IMR-90 (cell line): ENCODE results near the gene ARHGAP15. TPM values are rescaled to one million over a fixed set of nuclear protein-coding genes. Genes with fewer than 3 reads are reported as not detected.

Source experiments
- ATAC-seq: fragments of 200-7000 bp; cut with Tn5 transposase; 2 replicates; pipeline ENCODE4 v1.9.1; 2020; ENCODE audit warnings: low read depth, mild to moderate bottlenecking, moderate library complexity
- BruUV-seq: library from RNA; stranded (reverse); fragments of 400-500 nt; replicated peaks from 2 replicates; lab custom pipeline; 2021; lab: Mats Ljungman, UMichigan
- CTCF ChIA-PET: fragments of 300-600 bp; formaldehyde crosslinking; extraction: SDS; loops from one replicate; lab custom pipeline; 2021; ENCODE audit warnings: antibody characterized with exemption; lab: Yijun Ruan, JAX
- POLR2A ChIA-PET: fragments of 300-600 bp; sonication (Branson Sonifier 250); formaldehyde crosslinking; loops from one replicate; lab custom pipeline; 2022; ENCODE audit warnings: antibody characterized with exemption; ENCODE audit not compliant: unreplicated experiment; lab: Charles Lee
- DNase-seq: peaks from one replicate; pipeline ENCODE4 v3.0.0; 2013
- H2AFZ ChIP-seq: replicated peaks from 2 replicates; pipeline ENCODE3; 2013; ENCODE audit warnings: low read length, mild to moderate bottlenecking; ENCODE audit not compliant: poor library complexity
- H2AK5ac ChIP-seq: 2 replicates; pipeline ENCODE4 v1.6.1; 2013; ENCODE audit warnings: low read depth, low read length, inconsistent platforms
- H2AK9ac ChIP-seq: replicated peaks from 2 replicates; pipeline ENCODE3; 2013; ENCODE audit warnings: mild to moderate bottlenecking, low read depth, low read length, moderate library complexity; ENCODE audit not compliant: poor library complexity
- H2BK120ac ChIP-seq: 2 replicates; pipeline ENCODE4 v1.6.1; 2013; ENCODE audit warnings: low read depth, low read length, inconsistent platforms
- H2BK15ac ChIP-seq: 3 replicates; pipeline ENCODE4 v1.6.1; 2013; ENCODE audit warnings: low read depth, low read length, inconsistent platforms
- H2BK20ac ChIP-seq: 2 replicates; pipeline ENCODE4 v1.6.1; 2013; ENCODE audit warnings: low read depth, mild to moderate bottlenecking, inconsistent platforms, low read length, moderate library complexity
- H2BK5ac ChIP-seq: 2 replicates; pipeline ENCODE4 v1.6.1; 2013; ENCODE audit warnings: mild to moderate bottlenecking, low read depth, low read length, inconsistent platforms; ENCODE audit not compliant: poor library complexity, severe bottlenecking
- H3K14ac ChIP-seq: replicated peaks from 2 replicates; pipeline ENCODE4 v1.6.1; 2013; ENCODE audit warnings: low read depth, low read length, inconsistent platforms
- H3K18ac ChIP-seq: 2 replicates; pipeline ENCODE4 v1.6.1; 2013; ENCODE audit warnings: low read depth, low read length, control low read depth
- H3K23ac ChIP-seq: 2 replicates; pipeline ENCODE4 v1.6.1; 2013; ENCODE audit warnings: low read depth, low read length, inconsistent platforms
- H3K27ac ChIP-seq: 2 replicates; pipeline ENCODE4 v1.5.1; 2013; ENCODE audit warnings: mild to moderate bottlenecking, control low read depth, low read length; ENCODE audit not compliant: insufficient read depth
- H3K27me3 ChIP-seq: 2 replicates; pipeline ENCODE4 v1.6.1; 2013; ENCODE audit warnings: low read length; ENCODE audit not compliant: control insufficient read depth, insufficient read depth
- H3K36me3 ChIP-seq: 2 replicates; pipeline ENCODE4 v1.6.1; 2013; ENCODE audit warnings: low read length, mixed read lengths; ENCODE audit not compliant: control insufficient read depth, insufficient read depth
- H3K4ac ChIP-seq: 2 replicates; pipeline ENCODE4 v1.6.1; 2013; ENCODE audit warnings: low read depth, low read length, inconsistent platforms
- H3K4me1 ChIP-seq: 2 replicates; pipeline ENCODE4 v1.6.1; 2013; ENCODE audit warnings: low read length, mixed read lengths; ENCODE audit not compliant: control insufficient read depth, insufficient read depth
- H3K4me2 ChIP-seq: 2 replicates; pipeline ENCODE4 v1.6.1; 2013; ENCODE audit warnings: low read depth, mild to moderate bottlenecking, control low read depth, low read length, moderate library complexity
- H3K4me3 ChIP-seq: 2 replicates; pipeline ENCODE4 v1.5.1; 2013; ENCODE audit warnings: low read depth, mild to moderate bottlenecking, control low read depth, low read length, moderate library complexity; ENCODE audit not compliant: insufficient read depth
- H3K56ac ChIP-seq: 2 replicates; pipeline ENCODE4 v1.6.1; 2013; ENCODE audit warnings: low read length, inconsistent platforms; ENCODE audit not compliant: insufficient read depth; ENCODE audit errors: extremely low read depth
- H3K79me1 ChIP-seq, 2 experiments: 2 replicates each; pipeline ENCODE4 v1.6.1; 2013; ENCODE audit warnings: low read length in 2 of 2, inconsistent platforms in 1 of 2, low read depth in 1 of 2
- H3K9ac ChIP-seq: 2 replicates; pipeline ENCODE4 v1.6.1; 2013; ENCODE audit warnings: low read depth, low read length, control low read depth
- H3K9me1 ChIP-seq: 2 replicates; pipeline ENCODE4 v1.6.1; 2013; ENCODE audit warnings: low read length, inconsistent platforms; ENCODE audit not compliant: insufficient read depth
- H3K9me3 ChIP-seq: 2 replicates; pipeline ENCODE4 v1.6.1; 2013; ENCODE audit warnings: low read length; ENCODE audit not compliant: control insufficient read depth, insufficient read depth
- H4K20me1 ChIP-seq: 2 replicates; pipeline ENCODE4 v1.6.1; 2013; ENCODE audit warnings: low read length, inconsistent platforms; ENCODE audit not compliant: insufficient read depth
- H4K5ac ChIP-seq: 2 replicates; pipeline ENCODE4 v1.6.1; 2013; ENCODE audit warnings: mild to moderate bottlenecking, low read depth, low read length, control low read depth
- H4K8ac ChIP-seq, 2 experiments: 2 replicates each; pipeline ENCODE4 v1.6.1; 2013; ENCODE audit warnings: low read depth in 2 of 2, low read length in 2 of 2, control low read depth in 1 of 2, inconsistent platforms in 1 of 2
- H4K91ac ChIP-seq: 2 replicates; pipeline ENCODE4 v1.6.1; 2013; ENCODE audit warnings: low read depth, low read length, inconsistent platforms; ENCODE audit not compliant: insufficient read depth
- BHLHE40 ChIP-seq: fragments of 150-350 bp; IDR thresholded peaks from 2 replicates; pipeline ENCODE4 v1.6.1; 2016; ENCODE audit warnings: mild to moderate bottlenecking, low read depth, low read length
- CEBPB ChIP-seq: IDR thresholded peaks from 2 replicates; pipeline ENCODE4 v1.6.1; 2012; ENCODE audit warnings: low read depth, low read length, improper control_type of control experiment
- CHD1 ChIP-seq: IDR thresholded peaks from 2 replicates; pipeline ENCODE4 v1.6.1; 2012; ENCODE audit warnings: low read depth, low read length, improper control_type of control experiment
- CTCF ChIP-seq: conservative IDR thresholded peaks from 2 replicates; pipeline ENCODE4 v1.5.1; 2012; ENCODE audit warnings: mild to moderate bottlenecking, low read depth, low read length, improper control_type of control experiment
- MAZ ChIP-seq: IDR thresholded peaks from 2 replicates; pipeline ENCODE4 v1.6.1; 2012; ENCODE audit warnings: low read depth, mild to moderate bottlenecking, low read length, improper control_type of control experiment, moderate library complexity, borderline replicate concordance
- MXI1 ChIP-seq: IDR thresholded peaks from 2 replicates; pipeline ENCODE4 v1.6.1; 2012; ENCODE audit warnings: low read depth, mild to moderate bottlenecking, low read length, moderate library complexity, borderline replicate concordance
- POLR2A ChIP-seq: IDR thresholded peaks from 2 replicates; pipeline ENCODE4 v1.6.1; 2012; ENCODE audit warnings: mild to moderate bottlenecking, low read depth, low read length
- RCOR1 ChIP-seq: IDR thresholded peaks from 2 replicates; pipeline ENCODE4 v1.6.1; 2012; ENCODE audit warnings: mild to moderate bottlenecking, low read length, improper control_type of control experiment; ENCODE audit not compliant: insufficient replicate concordance
- RFX5 ChIP-seq: IDR thresholded peaks from 2 replicates; pipeline ENCODE4 v1.8.0; 2012; ENCODE audit warnings: low read depth, mild to moderate bottlenecking, low read length, moderate library complexity
- SMC3 ChIP-seq: fragments of 150-350 bp; IDR thresholded peaks from 2 replicates; pipeline ENCODE4 v1.6.1; 2016; ENCODE audit warnings: low read depth, mild to moderate bottlenecking, antibody characterized with exemption, low read length, moderate library complexity
- WGBS, 2 experiments: methylation state at CpG; one replicate each; pipeline versions ENCODE4 v1.1.5 to v1.1.7; 2013; ENCODE audit warnings: missing lambda C conversion rate in 2 of 2; ENCODE audit not compliant: insufficient read length in 1 of 2; ENCODE audit errors: extremely low coverage in 2 of 2; 5-methylcytosine and 5-hydroxymethylcytosine counted together
- dilution Hi-C: fragments of 300-500 bp; cut with HindIII; formaldehyde crosslinking; loops from one replicate; pipeline ENCODE4 v1.14.3; 2018; ENCODE audit warnings: low sequenced_read_pairs; ENCODE audit not compliant: unreplicated experiment
- in situ Hi-C: fragments of 300-500 bp; cut with MboI; formaldehyde crosslinking; loops from 3 replicates; pipeline ENCODE4 v1.14.3; 2019; ENCODE audit warnings: low sequenced_read_pairs, inconsistent platforms, mixed read lengths
- intact Hi-C: fragments of 100-400 bp; cut with micrococcal nuclease; formaldehyde crosslinking; loops from 2 replicates; pipeline ENCODE4 v1.10.0; 2022
- polyA plus RNA-seq, 3 experiments: library from polyadenylated mRNA; depleted of rRNA; stranded (reverse); fragments of >200 nt; gene quantifications; 2 replicates each; pipeline ENCODE4 v1.2.3, GENCODE V29; 2012; ENCODE audit warnings: low replicate concordance in 1 of 3
- total RNA-seq: library from RNA; depleted of rRNA; stranded (reverse); fragments of >200 nt; gene quantifications from 2 replicates; pipeline ENCODE4 v1.2.3, GENCODE V29; 2012
- TF ChIP-seq, protein P1 (sequence below): fragments of 150-350 bp; IDR thresholded peaks from 2 replicates; pipeline ENCODE4 v1.6.1; 2017; ENCODE audit warnings: mild to moderate bottlenecking, antibody characterized with exemption, low read length, low read depth

ARHGAP15 gene
- total and polyA plus RNA-seq, 2 of the 4 experiments (the other 2 are of a cell fraction), result not detected

DNA sequence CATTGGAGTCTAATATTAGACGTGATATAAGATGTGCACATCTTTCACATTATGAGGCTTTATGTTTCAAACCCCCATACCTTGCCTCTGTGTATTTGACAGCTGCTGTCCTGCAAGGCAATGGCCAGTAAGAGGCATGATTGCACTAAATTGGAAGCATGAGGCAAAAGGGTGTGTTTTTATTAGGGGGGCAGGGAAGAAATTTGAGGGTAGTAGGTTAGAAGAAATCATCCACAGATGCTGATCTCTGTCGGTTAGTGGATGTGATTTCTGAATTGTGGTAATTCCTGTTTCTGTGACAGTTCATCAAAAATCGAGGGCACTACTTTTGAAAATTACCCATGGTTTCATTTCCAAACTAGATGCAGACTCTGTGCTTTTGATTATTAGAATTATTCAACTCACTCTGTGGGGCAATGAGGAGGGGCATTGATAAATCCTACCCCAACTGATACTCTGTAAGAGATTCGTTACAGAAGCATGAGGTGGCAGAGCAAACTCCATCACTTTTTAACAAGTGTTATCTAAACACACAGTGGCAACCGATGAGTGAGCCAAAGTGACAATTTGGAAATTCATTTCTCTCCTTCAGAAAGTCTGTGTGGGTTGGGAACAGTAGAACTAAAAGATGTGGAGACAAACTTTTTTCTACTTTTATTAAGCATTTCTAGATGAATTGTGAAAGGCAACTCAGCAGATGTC lies 453.0 kb downstream of the ARHGAP15 start (continued):
- TF ChIP-seq CTCF, result peak; percentile 55
- no peak for TF ChIP-seq MAZ

GRCh38 chr2:143584936-143585335 lies 455.7 kb downstream of the ARHGAP15 start:
- ChIA-PET CTCF (no interaction called here), POLR2A (no interaction called here)
- Histone ChIP-seq H3K56ac (no peak overlapping the region), H3K27me3 (no peaks in the 10 kb centered on the region), H4K91ac (no peak overlapping the region), H3K4ac (no peak overlapping the region), H3K36me3 (no peaks in the 10 kb centered on the region), H2BK20ac (no peak overlapping the region), H3K4me2 (no peak overlapping the region), H2BK5ac (no peak overlapping the region), H2AK9ac (no peak overlapping the region), H2BK15ac (no peak overlapping the region), H3K14ac (no peak overlapping the region), H3K79me1 (no peaks in the 10 kb centered on the region), H3K9ac (no peak overlapping the region), H3K18ac (no peak overlapping the region), H2AK5ac (no peak overlapping the region), H3K23ac (no peak overlapping the region), H3K9me1 (peaks cover 5% of the 10 kb centered on the region; the same call in 1 of the 2 replicates), H2BK120ac (no peak overlapping the region), H3K9me3 (no peaks in the 10 kb centered on the region), H4K20me1 (no peaks in the 10 kb centered on the region), H3K4me3 (no peak overlapping the region), H4K5ac (no peak overlapping the region), H2AFZ (no peak overlapping the region), H3K27ac (no peak overlapping the region), H4K8ac (no peak overlapping the region), H3K4me1 (no peaks in the 10 kb centered on the region; the same call in 1 of the 2 replicates)
- dilution Hi-C loops, result no loop called here
- intact Hi-C loops, result loop anchor here (5.0 to 10.0 kb wide), 3 partner anchors 350 to 747 kb away; a partner anchor contains a TSS
- WGBS, 2 experiments, result no CpG with 5 or more reads among the region's 4 CpGs
- DNase-seq (no peak), ATAC-seq (no peak)
- BruUV-seq, result no TSS peak
- in situ Hi-C loops, result no loop called here
- TF ChIP-seq BHLHE40 (no peak), MXI1 (no peak), RFX5 (no peak), SMC3 (no peak), CHD1 (no peak), MAZ (no peak), RCOR1 (no peak), CEBPB (no peak), CTCF (no peak), POLR2A (no peak)
- TF ChIP-seq, protein P1, sequence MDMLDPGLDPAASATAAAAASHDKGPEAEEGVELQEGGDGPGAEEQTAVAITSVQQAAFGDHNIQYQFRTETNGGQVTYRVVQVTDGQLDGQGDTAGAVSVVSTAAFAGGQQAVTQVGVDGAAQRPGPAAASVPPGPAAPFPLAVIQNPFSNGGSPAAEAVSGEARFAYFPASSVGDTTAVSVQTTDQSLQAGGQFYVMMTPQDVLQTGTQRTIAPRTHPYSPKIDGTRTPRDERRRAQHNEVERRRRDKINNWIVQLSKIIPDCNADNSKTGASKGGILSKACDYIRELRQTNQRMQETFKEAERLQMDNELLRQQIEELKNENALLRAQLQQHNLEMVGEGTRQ, result no peak
